Activated CD4-positive, alpha-beta T cell treated with anti-CD3 and anti-CD28 coated beads, Interleukin-2, amount 50 U/mL, for 24 hours (primary cell): Measurements from ENCODE around the gene SBK1.
"Not testable (repeated sequence)": the region's sequence is repeated elsewhere in the genome, so short reads cannot be mapped to it uniquely, and the experiment has no call there.

Source experiments
- DNase-seq, 2 donors: peaks; one replicate each; pipeline ENCODE4 v3.0.0-alpha.2; 2020; ENCODE audit warnings: low read depth in 1 of 2, low spot score in 1 of 2

SBK1 gene

GRCh38 chr16:28291651-28292626, at the start of gene SBK1:
Gene SBK1 (plus strand): TSS chr16:28292525. CDS start chr16:28317392, 24,867 bp downstream.
- peak; percentile 55 to 60 for DNase-seq

GRCh38 chr16:28249483-28249882, 42.8 kb upstream of the SBK1 start:
- DNase-seq = not testable (repeated sequence)

- no peak for DNase-seq
Observed at GRCh38 chr16:28250999-28251398, 41.3 kb upstream of the SBK1 start.

GRCh38 chr16:28254158-28254557, 38.2 kb upstream of the SBK1 start:
- DNase-seq = no peak

GRCh38 chr16:28255838-28256237, 36.5 kb upstream of the SBK1 start:
- DNase-seq = no peak

- DNase-seq = no peak
Observed at GRCh38 chr16:28257256-28257655, 35.1 kb upstream of the SBK1 start.

- DNase-seq = no peak
Observed at GRCh38 chr16:28258567-28258966, 33.8 kb upstream of the SBK1 start.

GRCh38 chr16:28259091-28259780, 33.1 kb upstream of the SBK1 start:
- no peak for DNase-seq

GRCh38 chr16:28259781-28260150, 32.6 kb upstream of the SBK1 start:
- DNase-seq = no peak

GRCh38 chr16:28260193-28260592, 32.1 kb upstream of the SBK1 start:
- no peak for DNase-seq

- DNase-seq = no peak
Observed at GRCh38 chr16:28261942-28262341, 30.4 kb upstream of the SBK1 start.

- no peak for DNase-seq
Observed at GRCh38 chr16:28263305-28263704, 29.0 kb upstream of the SBK1 start.

- no peak for DNase-seq
Observed at GRCh38 chr16:28264656-28265055, 27.7 kb upstream of the SBK1 start.

- DNase-seq = no peak
Observed at GRCh38 chr16:28265822-28266221, 26.5 kb upstream of the SBK1 start.

GRCh38 chr16:28267356-28267755, 25.0 kb upstream of the SBK1 start:
- no peak for DNase-seq

- no peak for DNase-seq
Observed at GRCh38 chr16:28273511-28273910, 18.8 kb upstream of the SBK1 start.

- DNase-seq = no peak
Observed at GRCh38 chr16:28274676-28275075, 17.6 kb upstream of the SBK1 start.

GRCh38 chr16:28276301-28276700, 16.0 kb upstream of the SBK1 start:
- no peak for DNase-seq

GRCh38 chr16:28277537-28278388, 14.6 kb upstream of the SBK1 start:
- DNase-seq = peak; percentile 78 to 81

- DNase-seq = no peak
Observed at GRCh38 chr16:28279006-28279405, 13.3 kb upstream of the SBK1 start.
